Measurements from ENCODE around the gene NGB.

NGB gene

DNA sequence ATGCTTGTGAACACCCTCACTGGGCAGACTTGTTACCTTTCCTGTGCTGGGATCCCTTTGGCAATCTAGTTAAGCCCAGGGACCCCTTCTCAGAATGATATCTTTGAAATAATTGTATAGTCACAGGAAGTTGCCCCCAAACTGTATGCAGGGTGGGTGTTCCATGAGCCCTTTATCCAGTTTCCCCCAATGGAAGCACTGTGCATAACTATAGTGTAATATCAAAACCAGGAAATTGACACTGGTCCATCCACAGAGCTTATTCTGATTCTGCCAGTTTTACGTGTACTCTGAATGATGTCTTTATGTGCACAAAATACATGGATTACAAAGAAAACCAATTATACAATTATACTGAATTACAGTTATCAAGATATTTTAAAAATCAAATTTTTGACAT lies 24.2 kb downstream of the NGB start:
- H3K9me3 Mint-ChIP-seq = no peaks in the 10 kb centered on the region
- H3K36me3 Mint-ChIP-seq = no peaks in the 10 kb centered on the region
- H3K4me1 Mint-ChIP-seq = no peaks in the 10 kb centered on the region
- CTCF ChIA-PET = interaction anchor here (0.7 kb wide), 1 partner anchor 58 kb away, joined by 4 read pairs; no protein-coding TSS in a partner anchor
- DNase-seq = no peak
- no peak overlapping the region for H3K4me3 Mint-ChIP-seq
- H3K27ac Mint-ChIP-seq = no peak overlapping the region
- H3K27me3 Mint-ChIP-seq = peaks cover 8% of the 10 kb centered on the region

DNA sequence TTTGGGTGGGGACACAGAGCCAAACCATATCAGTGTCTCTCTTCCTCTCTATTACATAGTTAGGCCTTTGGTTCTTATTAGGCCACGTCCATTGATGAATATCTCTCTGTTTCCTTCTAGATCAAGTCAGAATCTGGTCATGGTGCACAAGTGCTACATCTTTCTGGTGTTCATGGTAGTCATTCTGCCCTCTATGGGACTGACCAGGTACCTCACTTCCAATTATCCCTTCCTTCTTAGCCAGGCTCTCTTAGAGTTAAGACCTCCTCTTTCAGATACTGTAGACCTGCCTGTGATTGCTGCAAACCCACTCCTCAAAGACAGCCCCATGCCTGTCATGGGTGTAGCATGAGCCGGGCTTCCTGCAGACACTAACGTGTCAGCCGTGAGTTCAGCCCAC lies 25.2 kb downstream of the NGB start:
- H3K27ac Mint-ChIP-seq = no peak overlapping the region
- peaks cover 5% of the 10 kb centered on the region for H3K27me3 Mint-ChIP-seq
- no peaks in the 10 kb centered on the region for H3K36me3 Mint-ChIP-seq
- CTCF ChIA-PET = interaction anchor here (1.2 kb wide), 1 partner anchor 40 kb away, joined by 3 read pairs; no protein-coding TSS in a partner anchor
- no peak for DNase-seq
- no peak overlapping the region for H3K4me3 Mint-ChIP-seq
- H3K4me1 Mint-ChIP-seq = no peaks in the 10 kb centered on the region
- no peaks in the 10 kb centered on the region for H3K9me3 Mint-ChIP-seq

DNA sequence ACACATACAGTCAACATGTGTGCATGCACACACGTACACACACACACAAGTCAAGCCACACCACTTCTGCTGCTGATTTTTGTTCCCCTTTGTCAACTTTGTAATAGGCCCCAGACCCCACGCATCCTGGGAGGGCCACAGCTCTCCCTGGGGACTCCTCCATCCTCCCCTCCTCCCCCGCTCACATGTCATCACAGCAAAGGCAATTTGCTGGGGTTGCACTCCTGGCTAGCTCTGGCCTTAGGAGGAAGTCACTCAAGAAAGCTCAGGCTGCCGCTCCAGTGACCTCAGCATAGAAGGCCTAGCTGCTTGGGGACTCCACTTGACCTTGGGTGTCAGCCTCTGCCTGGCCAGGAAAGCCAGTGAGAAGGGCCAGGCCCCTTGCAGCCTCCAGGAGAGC lies 27.2 kb downstream of the NGB start:
- no peak for DNase-seq
- H3K36me3 Mint-ChIP-seq = no peaks in the 10 kb centered on the region
- no peak overlapping the region for H3K27ac Mint-ChIP-seq
- no peak overlapping the region for H3K4me3 Mint-ChIP-seq
- no peaks in the 10 kb centered on the region for H3K4me1 Mint-ChIP-seq
- H3K9me3 Mint-ChIP-seq = no peaks in the 10 kb centered on the region
- H3K27me3 Mint-ChIP-seq = peaks cover 5% of the 10 kb centered on the region
- CTCF ChIA-PET = no interaction called here

DNA sequence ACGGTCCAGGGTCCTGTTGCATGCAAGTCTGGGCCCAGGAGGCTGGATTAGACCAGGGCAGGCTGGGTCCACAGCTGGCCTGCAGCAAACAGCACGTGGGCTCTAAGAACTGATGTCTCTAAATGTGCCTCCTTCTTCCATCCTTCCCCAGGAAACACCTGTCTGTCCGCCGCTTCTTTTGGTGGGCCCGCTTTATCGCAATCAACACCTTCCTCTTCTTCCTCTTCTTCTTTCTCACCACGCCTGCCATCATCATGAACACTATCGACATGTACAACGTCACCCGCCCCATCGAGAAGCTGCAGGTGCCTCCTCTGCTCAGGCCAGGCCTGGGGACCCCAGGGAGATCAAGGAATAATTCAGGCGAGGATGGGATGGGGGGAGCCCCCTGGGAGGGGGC lies 28.3 kb downstream of the NGB start:
- no peak for DNase-seq
- H3K36me3 Mint-ChIP-seq = no peaks in the 10 kb centered on the region
- H3K27me3 Mint-ChIP-seq = peaks cover 5% of the 10 kb centered on the region
- CTCF ChIA-PET = no interaction called here
- H3K4me1 Mint-ChIP-seq = no peaks in the 10 kb centered on the region
- H3K9me3 Mint-ChIP-seq = no peaks in the 10 kb centered on the region
- H3K27ac Mint-ChIP-seq = no peak overlapping the region
- H3K4me3 Mint-ChIP-seq = no peak overlapping the region

DNA sequence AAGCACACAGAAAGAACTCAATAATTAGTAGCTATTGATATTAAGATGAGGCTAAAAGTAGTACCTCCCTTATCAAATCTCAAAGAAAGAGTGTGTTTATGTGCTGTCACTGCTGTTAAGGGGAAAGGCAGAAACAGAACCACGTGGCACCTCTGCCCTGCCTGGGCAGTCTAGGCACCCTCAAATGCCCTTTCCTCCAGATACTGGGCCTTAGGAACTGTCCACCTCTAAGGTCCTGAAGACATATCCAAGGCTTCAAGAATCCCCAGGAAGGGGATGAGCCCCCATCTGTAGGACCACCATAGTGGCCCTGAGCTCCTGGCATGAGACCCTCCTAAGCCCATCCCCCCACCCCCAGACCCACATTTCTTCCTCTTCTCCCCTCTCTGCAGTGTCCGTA lies 29.1 kb downstream of the NGB start:
- peaks cover 5% of the 10 kb centered on the region for H3K27me3 Mint-ChIP-seq
- no peak overlapping the region for H3K4me3 Mint-ChIP-seq
- H3K4me1 Mint-ChIP-seq = no peaks in the 10 kb centered on the region
- CTCF ChIA-PET = no interaction called here
- H3K27ac Mint-ChIP-seq = no peak overlapping the region
- no peaks in the 10 kb centered on the region for H3K36me3 Mint-ChIP-seq
- DNase-seq = no peak
- no peaks in the 10 kb centered on the region for H3K9me3 Mint-ChIP-seq

DNA sequence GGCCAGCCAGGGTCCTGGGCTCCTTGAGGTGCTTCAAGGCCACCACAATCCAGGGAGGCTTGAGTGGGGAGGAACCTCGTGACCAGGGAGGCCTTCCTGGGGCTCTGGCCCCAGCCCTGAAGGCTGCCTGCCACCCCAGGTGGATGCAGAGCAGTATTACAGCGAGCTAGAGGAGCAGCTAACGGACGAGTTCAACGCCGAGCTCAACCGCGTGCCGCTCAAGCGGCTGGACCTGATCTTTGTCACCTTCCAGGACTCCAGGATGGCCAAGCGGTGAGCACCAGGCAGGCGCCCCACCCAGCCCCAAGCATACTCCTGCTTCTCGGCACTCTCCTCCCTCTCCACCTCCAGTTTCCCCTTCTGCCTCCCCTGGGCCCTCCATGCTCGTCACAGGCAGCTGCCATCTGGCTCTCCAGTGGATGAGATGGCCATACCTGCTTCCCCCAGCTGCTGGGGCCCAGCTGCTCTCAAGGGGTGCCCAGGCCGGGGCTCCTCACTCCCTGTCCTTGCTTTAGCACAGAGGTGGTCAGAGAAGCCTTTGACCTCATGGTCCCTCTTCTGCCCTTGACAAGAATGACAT lies 30.6 kb downstream of the NGB start:
- no peak overlapping the region for H3K27ac Mint-ChIP-seq
- H3K4me1 Mint-ChIP-seq = no peaks in the 10 kb centered on the region
- DNase-seq = no peak
- no peak overlapping the region for H3K4me3 Mint-ChIP-seq
- CTCF ChIA-PET = no interaction called here
- peaks cover 5% of the 10 kb centered on the region for H3K27me3 Mint-ChIP-seq
- no peaks in the 10 kb centered on the region for H3K36me3 Mint-ChIP-seq
- no peaks in the 10 kb centered on the region for H3K9me3 Mint-ChIP-seq

DNA sequence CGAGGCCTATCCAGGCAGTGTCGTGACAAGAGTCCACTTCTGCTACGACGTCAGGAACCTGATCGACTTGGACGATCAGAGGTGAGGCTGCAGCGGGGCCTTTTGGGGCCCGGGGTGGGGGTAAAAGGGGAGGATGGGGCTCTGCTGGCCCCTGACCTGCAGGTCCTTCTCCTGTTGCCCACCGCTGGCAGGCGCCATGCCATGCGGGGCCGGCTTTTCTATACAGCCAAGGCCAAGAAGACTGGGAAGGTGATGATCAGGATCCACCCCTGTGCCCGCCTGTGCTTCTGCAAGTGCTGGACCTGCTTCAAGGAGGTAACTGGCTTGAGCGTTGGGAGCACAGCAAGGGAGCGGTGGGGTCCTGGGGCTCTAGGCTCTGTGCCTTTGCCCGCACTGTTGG lies 31.6 kb downstream of the NGB start:
- H3K27me3 Mint-ChIP-seq = peaks cover 5% of the 10 kb centered on the region
- H3K27ac Mint-ChIP-seq = no peak overlapping the region
- no peaks in the 10 kb centered on the region for H3K4me1 Mint-ChIP-seq
- DNase-seq = no peak
- no peaks in the 10 kb centered on the region for H3K9me3 Mint-ChIP-seq
- CTCF ChIA-PET = no interaction called here
- H3K4me3 Mint-ChIP-seq = no peak overlapping the region
- H3K36me3 Mint-ChIP-seq = no peaks in the 10 kb centered on the region

DNA sequence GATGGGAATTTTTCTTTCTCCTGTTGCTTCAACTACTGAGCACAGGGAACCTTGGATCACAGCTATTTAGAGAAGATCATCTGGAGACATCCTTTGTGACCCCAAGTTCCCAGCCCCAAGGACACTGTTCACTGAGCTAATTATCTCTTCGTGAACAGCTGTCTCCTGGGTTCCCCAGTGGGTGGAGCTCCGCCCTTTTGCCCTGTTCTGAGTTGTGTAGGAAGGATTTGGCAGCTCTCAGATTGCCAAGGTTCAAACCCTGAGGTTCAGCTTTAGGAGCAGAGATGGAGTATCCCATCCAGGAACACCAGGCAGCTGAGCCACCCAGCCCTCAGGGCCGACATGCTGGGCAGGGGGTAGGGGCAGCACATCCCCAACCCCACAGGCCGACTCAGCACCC lies 32.0 kb downstream of the NGB start:
- no peaks in the 10 kb centered on the region for H3K36me3 Mint-ChIP-seq
- no peak for DNase-seq
- H3K4me3 Mint-ChIP-seq = no peak overlapping the region
- H3K4me1 Mint-ChIP-seq = no peaks in the 10 kb centered on the region
- no peaks in the 10 kb centered on the region for H3K9me3 Mint-ChIP-seq
- peaks cover 5% of the 10 kb centered on the region for H3K27me3 Mint-ChIP-seq
- CTCF ChIA-PET = no interaction called here
- H3K27ac Mint-ChIP-seq = no peak overlapping the region

DNA sequence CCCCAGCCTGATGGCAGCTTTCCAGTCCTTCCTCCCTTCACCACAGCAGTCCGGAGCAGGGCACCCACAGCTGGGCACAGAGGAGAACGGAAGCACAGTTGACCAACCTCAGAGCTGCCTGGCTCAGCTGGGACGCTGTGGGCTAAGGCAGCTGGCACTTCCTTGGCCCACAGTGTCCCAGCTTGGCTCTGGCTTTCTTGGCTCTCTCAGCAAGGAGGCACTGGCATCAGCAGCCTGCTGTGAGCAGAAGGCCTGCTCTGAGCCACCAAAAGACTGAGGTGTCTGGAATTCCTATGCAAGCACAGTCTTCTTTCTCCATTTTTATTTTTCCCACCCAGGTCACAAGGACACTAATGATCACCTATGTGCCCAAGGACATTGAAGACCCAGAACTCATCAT lies 32.6 kb downstream of the NGB start:
- CTCF ChIA-PET = interaction anchor here (1.5 kb wide), 1 partner anchor 26 kb away, joined by 5 read pairs; no protein-coding TSS in a partner anchor
- DNase-seq = no peak
- Mint-ChIP-seq H3K4me1 (no peaks in the 10 kb centered on the region), H3K9me3 (no peaks in the 10 kb centered on the region), H3K27ac (no peak overlapping the region), H3K36me3 (no peaks in the 10 kb centered on the region), H3K27me3 (peaks cover 6% of the 10 kb centered on the region), H3K4me3 (no peak overlapping the region)

DNA sequence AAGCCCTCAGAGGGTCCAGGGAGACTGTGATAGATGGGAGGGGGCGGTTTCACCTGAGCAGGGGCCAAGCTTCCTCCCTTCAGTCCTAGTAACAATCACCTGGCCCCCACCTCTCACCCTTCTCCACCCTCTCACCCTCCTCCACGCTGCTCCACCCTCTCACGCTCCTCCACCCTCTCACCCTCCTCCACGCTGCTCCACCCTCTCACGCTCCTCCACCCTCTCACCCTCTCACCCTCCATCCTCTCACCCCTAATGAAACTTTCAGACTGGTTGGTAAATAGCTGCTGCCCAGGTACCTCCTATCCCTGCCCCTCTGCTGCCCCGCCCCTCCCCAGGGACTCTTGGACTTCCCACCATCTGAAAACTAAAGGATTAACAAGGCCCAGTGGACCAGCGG lies 34.2 kb downstream of the NGB start:
- H3K9me3 Mint-ChIP-seq = no peaks in the 10 kb centered on the region
- H3K4me3 Mint-ChIP-seq = no peak overlapping the region
- CTCF ChIA-PET = no interaction called here
- H3K4me1 Mint-ChIP-seq = no peaks in the 10 kb centered on the region
- H3K27me3 Mint-ChIP-seq = peaks cover 4% of the 10 kb centered on the region
- H3K27ac Mint-ChIP-seq = no peak overlapping the region
- H3K36me3 Mint-ChIP-seq = no peaks in the 10 kb centered on the region
- no peak for DNase-seq

DNA sequence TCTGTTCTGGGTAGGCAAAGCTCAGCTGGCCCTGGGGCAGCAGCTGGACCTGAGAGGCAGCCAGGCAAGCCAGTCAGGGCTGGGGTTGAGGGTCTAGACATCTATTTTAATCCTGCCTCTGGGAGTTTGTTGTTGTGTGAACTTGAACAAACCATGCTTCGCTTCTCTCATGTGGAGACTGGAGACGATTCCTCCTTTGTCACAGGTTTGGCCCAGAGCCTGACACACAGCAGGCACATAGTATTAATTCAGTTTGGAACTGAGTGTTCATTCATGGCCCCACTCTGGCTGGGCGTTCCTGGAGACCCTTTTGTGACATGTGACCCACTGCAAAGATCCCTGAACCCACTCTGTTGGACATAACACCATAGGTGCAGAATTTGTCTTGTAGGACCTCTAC lies 39.3 kb downstream of the NGB start:
- CTCF ChIA-PET = no interaction called here
- DNase-seq = no peak
- Mint-ChIP-seq H3K27ac (no peak overlapping the region), H3K4me3 (no peak overlapping the region), H3K4me1 (no peaks in the 10 kb centered on the region), H3K27me3 (peaks cover 4% of the 10 kb centered on the region), H3K9me3 (no peaks in the 10 kb centered on the region), H3K36me3 (no peaks in the 10 kb centered on the region)

DNA sequence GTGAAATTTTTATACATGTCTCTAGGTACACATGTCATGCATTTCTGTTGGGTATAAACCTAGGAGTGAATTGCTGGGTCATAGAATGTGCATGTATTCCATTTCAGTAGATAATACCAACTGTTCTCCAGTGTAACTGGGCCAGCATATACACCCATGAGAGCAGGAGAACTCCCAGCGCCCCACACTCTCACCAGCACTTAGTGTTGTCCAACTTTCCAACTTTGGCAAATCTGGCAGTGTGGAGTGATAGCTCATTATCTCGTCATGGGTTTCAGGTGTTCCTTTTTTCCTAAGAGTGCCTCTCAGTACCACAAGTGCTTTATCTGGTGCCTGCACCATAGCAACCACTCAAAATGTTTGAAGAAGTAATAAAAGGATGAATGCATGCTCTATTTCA lies 40.1 kb downstream of the NGB start:
- Mint-ChIP-seq H3K9me3 (no peaks in the 10 kb centered on the region), H3K4me1 (no peaks in the 10 kb centered on the region), H3K4me3 (no peak overlapping the region), H3K27me3 (peaks cover 4% of the 10 kb centered on the region), H3K27ac (no peak overlapping the region), H3K36me3 (no peaks in the 10 kb centered on the region)
- CTCF ChIA-PET = interaction anchor here (1.8 kb wide), 1 partner anchor 79 kb away, joined by 9 read pairs; no protein-coding TSS in a partner anchor
- DNase-seq = no peak

DNA sequence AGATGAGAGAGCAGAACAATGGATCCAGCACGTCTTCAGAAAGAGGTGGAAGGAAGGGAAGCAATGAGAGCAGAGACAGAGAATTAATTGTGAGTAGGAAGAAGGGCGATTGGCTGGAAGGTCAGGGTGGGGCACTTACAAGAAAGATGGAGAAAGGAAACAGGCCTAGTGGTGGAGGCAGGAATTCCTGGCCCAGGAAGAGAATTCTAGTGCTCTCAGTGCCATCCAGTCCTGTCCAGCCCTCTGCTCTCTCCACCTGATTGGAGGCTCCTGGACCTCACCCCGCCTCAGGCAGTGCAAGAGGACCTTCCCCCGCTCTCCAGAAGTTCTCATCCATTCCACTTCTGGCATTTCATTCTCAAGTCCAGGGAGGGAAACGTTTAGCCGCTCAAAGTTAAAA lies 43.0 kb downstream of the NGB start:
- Mint-ChIP-seq H3K4me3 (no peak overlapping the region), H3K27ac (no peak overlapping the region), H3K4me1 (no peaks in the 10 kb centered on the region), H3K27me3 (peaks cover under 1% of the 10 kb centered on the region), H3K9me3 (no peaks in the 10 kb centered on the region), H3K36me3 (no peaks in the 10 kb centered on the region)
- DNase-seq = no peak
- CTCF ChIA-PET = interaction anchor here (0.6 kb wide), 1 partner anchor 80 kb away, joined by 3 read pairs; no protein-coding TSS in a partner anchor

DNA sequence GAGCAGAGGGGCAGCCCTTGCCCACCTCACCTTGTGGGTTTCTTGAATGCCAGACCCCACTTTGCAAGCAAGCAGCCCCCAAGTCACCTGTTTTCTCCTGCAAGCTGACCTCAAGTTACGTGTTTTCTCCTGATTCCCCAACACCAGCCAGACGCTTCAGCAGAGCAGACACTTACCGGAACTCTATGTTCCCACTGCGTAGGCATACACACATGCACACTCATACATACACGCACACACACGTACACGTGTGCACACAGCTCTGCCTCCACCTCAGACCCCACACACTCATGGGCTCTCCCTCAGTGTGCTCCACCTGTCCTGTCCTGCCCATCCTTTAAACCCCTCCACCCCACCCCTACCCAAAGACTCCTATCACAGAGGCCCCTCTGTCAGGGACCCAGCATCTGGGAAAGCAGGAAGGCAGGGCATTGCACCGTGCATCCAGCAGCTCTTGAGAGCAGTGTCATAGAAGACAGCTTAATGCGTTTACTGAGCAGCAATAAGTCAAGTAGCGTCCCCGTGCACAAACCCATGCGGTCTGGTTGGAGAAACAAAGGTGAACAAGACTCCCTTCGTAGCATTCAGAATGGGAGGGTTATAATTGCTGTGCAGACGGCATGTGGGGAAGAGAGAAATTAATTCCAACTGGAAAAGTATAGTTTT lies 45.0 kb downstream of the NGB start:
- no peak overlapping the region for H3K27ac Mint-ChIP-seq
- CTCF ChIA-PET = no interaction called here

DNA sequence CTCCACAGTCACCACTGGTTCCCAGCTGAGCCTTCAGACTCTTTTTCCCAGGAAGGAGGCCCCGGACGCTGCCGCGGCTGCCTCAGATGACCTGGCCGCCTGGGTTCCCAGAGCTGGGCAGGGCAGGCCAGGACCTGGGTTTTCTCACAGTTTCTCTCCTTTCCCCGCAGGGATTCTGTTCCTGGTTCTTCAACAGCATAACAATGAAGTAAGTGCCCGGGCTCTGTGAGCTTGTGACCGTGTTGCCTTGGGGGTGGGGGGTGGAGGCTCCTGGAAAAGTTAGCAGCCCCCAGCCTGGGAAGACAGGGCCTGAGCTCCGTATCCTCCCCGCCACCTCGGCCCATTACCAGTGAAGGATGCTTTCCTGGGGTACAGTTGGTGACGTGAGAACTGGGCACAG lies 45.8 kb downstream of the NGB start:
- Mint-ChIP-seq H3K27ac (no peak overlapping the region), H3K4me3 (no peak overlapping the region), H3K9me3 (no peaks in the 10 kb centered on the region), H3K36me3 (no peaks in the 10 kb centered on the region), H3K27me3 (no peaks in the 10 kb centered on the region), H3K4me1 (no peaks in the 10 kb centered on the region)
- DNase-seq = no peak
- CTCF ChIA-PET = no interaction called here

More for the DNA sequence above, 45.0 kb downstream of the NGB start:
- no peak for DNase-seq
- Mint-ChIP-seq H3K36me3 (no peaks in the 10 kb centered on the region), H3K9me3 (no peaks in the 10 kb centered on the region), H3K4me3 (no peak overlapping the region), H3K4me1 (no peaks in the 10 kb centered on the region), H3K27me3 (no peaks in the 10 kb centered on the region)

All from activated naive CD4-positive, alpha-beta T cell treated with anti-CD3 and anti-CD28 coated beads, Interleukin-2, amount 10 ng/mL, durations not matched to agents 7 days and 5 days (primary cell).